Endothelial cell (in vitro differentiated cells): Measurements from ENCODE around the gene VTI1A. TPM values are rescaled to one million over a fixed set of nuclear protein-coding genes. Genes with fewer than 3 reads are reported as not detected.
"Not testable (repeated sequence)": the region's sequence is repeated elsewhere in the genome, so short reads cannot be mapped to it uniquely, and the experiment has no call there.

ENCODE experiments used
- DNase-seq: peaks from one replicate; pipeline ENCODE4 v3.0.0; 2021; ENCODE audit warnings: low spot score
- H3K27ac Mint-ChIP-seq: one replicate; pipeline ENCODE4 v1.8.0; 2021; ENCODE audit warnings: mixed read lengths, inconsistent platforms; ENCODE audit not compliant: unreplicated experiment
- H3K27me3 Mint-ChIP-seq: one replicate; pipeline ENCODE4 v1.8.0; 2021; ENCODE audit warnings: mild to moderate bottlenecking, moderate library complexity, mixed read lengths, inconsistent platforms; ENCODE audit not compliant: unreplicated experiment
- H3K36me3 Mint-ChIP-seq: one replicate; pipeline ENCODE4 v1.8.0; 2021; ENCODE audit warnings: mild to moderate bottlenecking, low read depth, mixed read lengths, inconsistent platforms; ENCODE audit not compliant: unreplicated experiment
- H3K4me1 Mint-ChIP-seq: one replicate; pipeline ENCODE4 v1.8.0; 2021; ENCODE audit warnings: mild to moderate bottlenecking, mixed read lengths, inconsistent platforms; ENCODE audit not compliant: unreplicated experiment
- H3K4me3 Mint-ChIP-seq: one replicate; pipeline ENCODE4 v1.8.0; 2021; ENCODE audit warnings: mild to moderate bottlenecking, mixed read lengths, inconsistent platforms; ENCODE audit not compliant: unreplicated experiment
- H3K9me3 Mint-ChIP-seq: one replicate; pipeline ENCODE4 v1.8.0; 2021; ENCODE audit warnings: mixed read lengths, inconsistent platforms; ENCODE audit not compliant: unreplicated experiment
- CTCF ChIP-seq: fragments of 200-600 bp; sonication (generic); IDR thresholded peaks from one replicate; pipeline ENCODE4 v1.5.0; 2021; ENCODE audit warnings: antibody characterized with exemption; ENCODE audit not compliant: unreplicated experiment
- total RNA-seq: library from RNA; stranded (reverse); fragmentation: NEBNext Ultra II Directional; extraction: Animal tissue kit (Norgen Biotek cat#: 25700); gene quantifications from one replicate; pipeline ENCODE4 v1.2.1, GENCODE V29; 2021; ENCODE audit not compliant: unreplicated experiment

VTI1A gene
- total RNA-seq, 1 donor from 2014 or later: 35.4 TPM

GRCh38 chr10:112728118-112728883 is 281.3 kb downstream of the VTI1A start:
- Mint-ChIP-seq H3K27me3 (no peaks in the 10 kb centered on the region), H3K36me3 (no peaks in the 10 kb centered on the region), H3K4me3 (no peak overlapping the region), H3K4me1 (peaks cover 21% of the 10 kb centered on the region), H3K9me3 (no peaks in the 10 kb centered on the region), H3K27ac (no peak overlapping the region)
- no peak for DNase-seq
- TF ChIP-seq CTCF: no peak

DNA sequence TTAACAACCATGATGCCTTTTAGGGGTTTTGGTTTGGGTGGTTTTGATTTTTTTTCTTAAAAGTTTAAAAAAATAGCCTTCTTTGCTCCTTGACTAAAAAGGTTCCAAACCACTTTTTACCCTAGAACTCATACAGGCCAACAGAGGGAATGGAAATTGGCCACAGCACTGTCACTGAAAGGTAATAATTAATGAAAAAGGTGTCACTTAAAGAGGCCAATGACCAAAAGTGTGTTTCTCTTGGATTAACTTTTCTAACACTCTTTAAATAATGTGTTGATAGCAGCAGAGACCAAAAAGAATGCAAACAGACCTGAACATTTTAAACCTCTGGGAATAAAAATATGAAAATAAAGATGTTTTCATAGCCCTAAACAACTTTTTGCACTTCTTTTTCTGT is 282.0 kb downstream of the VTI1A start:
- no peak for DNase-seq
- H3K4me1 Mint-ChIP-seq: peaks cover 21% of the 10 kb centered on the region

GRCh38 chr10:112731450-112731849 is 284.4 kb downstream of the VTI1A start:
- DNase-seq, H3K36me3 Mint-ChIP-seq, H3K9me3 Mint-ChIP-seq, H3K4me3 Mint-ChIP-seq, H3K27ac Mint-ChIP-seq, H3K27me3 Mint-ChIP-seq: not testable (repeated sequence)
- peaks cover 12% of the 10 kb centered on the region for H3K4me1 Mint-ChIP-seq

More for the DNA sequence above, 282.0 kb downstream of the VTI1A start:
- no peaks in the 10 kb centered on the region for H3K9me3 Mint-ChIP-seq
- no peak overlapping the region for H3K27ac Mint-ChIP-seq
- H3K27me3 Mint-ChIP-seq: no peaks in the 10 kb centered on the region
- H3K4me3 Mint-ChIP-seq: no peak overlapping the region
- H3K36me3 Mint-ChIP-seq: no peaks in the 10 kb centered on the region
- no peak for TF ChIP-seq CTCF

DNA sequence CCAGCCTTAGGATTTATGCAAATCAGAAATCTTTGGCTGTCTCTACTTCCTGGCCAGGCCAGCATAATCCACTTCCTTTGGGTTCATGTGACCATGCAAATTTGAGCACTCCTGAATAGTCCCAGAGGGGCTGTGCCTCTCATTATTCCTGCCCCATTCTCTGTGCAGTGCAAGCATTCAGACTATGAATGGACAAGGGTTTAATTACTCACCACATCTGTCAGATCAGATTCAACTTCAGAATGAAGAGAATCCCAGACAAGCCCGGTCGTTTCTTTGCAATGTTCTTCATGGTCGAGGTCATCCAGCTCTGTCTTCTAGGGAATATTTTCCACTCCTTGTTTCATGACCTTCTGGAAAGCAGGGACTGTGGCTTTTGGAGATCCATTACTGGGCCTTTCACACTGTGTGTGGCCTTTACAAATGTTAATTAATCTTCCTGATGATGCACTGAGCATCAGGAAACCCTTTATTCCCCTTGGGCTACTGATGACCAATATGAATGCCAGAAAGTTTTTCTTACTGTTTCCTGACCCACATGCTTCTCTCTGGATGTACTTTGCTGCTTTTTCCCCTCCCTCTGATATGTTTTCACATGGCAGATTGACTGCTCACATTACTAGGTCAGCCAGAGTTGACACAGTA is 285.4 kb downstream of the VTI1A start:
- Mint-ChIP-seq H3K4me3 (no peak overlapping the region), H3K27ac (no peak overlapping the region), H3K4me1 (peaks cover 13% of the 10 kb centered on the region), H3K36me3 (no peaks in the 10 kb centered on the region), H3K9me3 (no peaks in the 10 kb centered on the region), H3K27me3 (no peaks in the 10 kb centered on the region)
- no peak for TF ChIP-seq CTCF
- no peak for DNase-seq

DNA sequence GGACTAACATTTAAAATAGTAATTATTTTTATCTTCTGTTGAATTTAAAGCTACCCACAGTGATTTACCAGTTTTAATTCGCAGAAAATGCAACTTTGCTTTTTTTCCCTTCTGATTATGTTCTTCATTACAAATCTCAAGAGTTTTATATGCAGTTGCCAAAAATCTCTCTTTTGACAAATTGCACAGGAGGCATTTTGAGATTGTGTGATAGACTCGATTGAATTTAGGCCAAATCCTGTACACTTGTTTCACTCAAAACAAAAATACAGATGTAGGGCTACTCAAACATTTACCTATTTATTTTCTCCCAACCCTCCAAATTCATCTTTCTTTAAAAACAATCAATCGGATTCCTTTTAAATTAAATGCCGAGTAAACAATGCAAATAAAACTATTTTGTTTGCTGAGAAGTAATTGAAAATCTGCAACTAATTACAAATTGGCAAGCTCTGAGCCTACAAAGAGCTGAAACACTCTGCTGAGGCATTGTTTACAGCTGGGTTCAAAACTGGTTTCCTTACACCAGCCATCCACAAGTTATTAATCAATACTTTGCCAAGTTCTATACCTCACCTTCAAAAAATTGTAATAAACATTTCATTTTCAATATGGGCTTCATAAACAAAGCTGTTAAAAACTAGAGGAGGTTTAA is 288.2 kb downstream of the VTI1A start:
- peaks cover 23% of the 10 kb centered on the region for H3K4me1 Mint-ChIP-seq
- H3K27ac Mint-ChIP-seq: no peak overlapping the region
- H3K27me3 Mint-ChIP-seq: no peaks in the 10 kb centered on the region
- H3K36me3 Mint-ChIP-seq: no peaks in the 10 kb centered on the region
- DNase-seq: no peak
- TF ChIP-seq CTCF: no peak
- H3K4me3 Mint-ChIP-seq: no peak overlapping the region
- H3K9me3 Mint-ChIP-seq: no peaks in the 10 kb centered on the region
